Endothelial cell of umbilical vein (primary cell): ENCODE results near the gene SLC25A3.

Experiments
- POLR2A ChIP-seq: IDR thresholded peaks from 2 replicates; pipeline ENCODE4 v1.6.1; 2012; ENCODE audit warnings: low read depth, mild to moderate bottlenecking, control low read depth, low read length
- POLR2AphosphoS5 ChIP-seq: IDR thresholded peaks from 2 replicates; pipeline ENCODE4 v1.6.1; 2012; ENCODE audit warnings: low read depth, mild to moderate bottlenecking, control low read depth, low read length, moderate library complexity; ENCODE audit not compliant: insufficient read depth

DNA sequence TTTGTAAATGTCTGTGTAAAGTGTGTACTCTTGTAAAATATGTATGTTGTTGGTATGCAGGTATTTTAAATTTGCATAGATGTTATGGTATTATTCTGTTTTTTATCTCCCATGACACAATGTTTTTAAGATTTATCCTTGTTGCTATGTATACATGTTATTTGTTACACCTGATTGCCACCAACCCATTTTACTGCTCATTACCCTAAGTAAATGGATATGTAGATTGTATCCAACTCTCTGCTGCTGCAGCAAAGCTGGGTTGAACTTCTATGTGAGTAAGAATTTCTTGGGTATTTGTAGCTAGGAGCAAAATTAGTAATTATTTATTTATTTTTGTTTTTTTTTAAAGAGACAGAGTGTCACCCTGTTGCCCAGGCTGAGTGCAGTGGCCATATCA is 57.8 kb downstream of the SLC25A3 start:
- TF ChIP-seq POLR2AphosphoS5 (no peak), POLR2A (no peak)
